ENCODE measurements around the gene C5orf52.
A peak's percentile ranks its signal among the peaks of the same experiment; 100 is the strongest.
"Not testable (repeated sequence)": the region's sequence is repeated elsewhere in the genome, so short reads cannot be mapped to it uniquely, and the experiment has no call there.

Gene C5orf52

GRCh38 chr5:157670662-157671591 lies at the start of gene C5orf52:
TSS of gene C5orf52 (plus strand) at chr5:157671533. CDS start at chr5:157671615, 82 bp downstream.
- DNase-seq = peak; percentile 30

- DNase-seq = no peak
Measured at GRCh38 chr5:157624144-157624543, 47.2 kb upstream of the C5orf52 start.

GRCh38 chr5:157626831-157627230 lies 44.5 kb upstream of the C5orf52 start:
- DNase-seq = no peak

- DNase-seq = no peak
Measured at GRCh38 chr5:157630341-157630740, 41.0 kb upstream of the C5orf52 start.

- DNase-seq = no peak
Measured at GRCh38 chr5:157640406-157641066, 30.8 kb upstream of the C5orf52 start.

GRCh38 chr5:157648275-157648990 lies 22.9 kb upstream of the C5orf52 start:
- DNase-seq = no peak

GRCh38 chr5:157649101-157649500 lies 22.2 kb upstream of the C5orf52 start:
- DNase-seq = no peak

- DNase-seq = no peak
Measured at GRCh38 chr5:157650991-157651611, 20.2 kb upstream of the C5orf52 start.

GRCh38 chr5:157651623-157652376 lies 19.5 kb upstream of the C5orf52 start:
- DNase-seq = peak; percentile 88

- DNase-seq = no peak
Measured at GRCh38 chr5:157652377-157652692, 19.0 kb upstream of the C5orf52 start, which contains the start of gene SOX30. TSS of gene SOX30 (minus strand) at chr5:157652438. CDS start at chr5:157652078, 360 bp downstream.

GRCh38 chr5:157657516-157657915 lies 13.8 kb upstream of the C5orf52 start:
- DNase-seq = no peak

- no peak for DNase-seq
Measured at GRCh38 chr5:157658893-157659292, 12.4 kb upstream of the C5orf52 start.

- DNase-seq = no peak
Measured at GRCh38 chr5:157659868-157660660, 11.3 kb upstream of the C5orf52 start.

- no peak for DNase-seq
Measured at GRCh38 chr5:157665467-157666070, 5.8 kb upstream of the C5orf52 start.

- DNase-seq = no peak
Measured at GRCh38 chr5:157668356-157668755, 3.0 kb upstream of the C5orf52 start.

GRCh38 chr5:157669701-157670097 lies 1.6 kb upstream of the C5orf52 start:
- DNase-seq = no peak

- no peak for DNase-seq
Measured at GRCh38 chr5:157671592-157672330, 428 bp downstream of the C5orf52 start.

GRCh38 chr5:157672976-157673375 lies 1.6 kb downstream of the C5orf52 start:
- no peak for DNase-seq

GRCh38 chr5:157674351-157674750 lies 3.0 kb downstream of the C5orf52 start:
- DNase-seq = not testable (repeated sequence)

GRCh38 chr5:157677931-157678330 lies 6.6 kb downstream of the C5orf52 start:
- no peak for DNase-seq

All from activated CD4-positive, alpha-beta T cell treated with anti-CD3 and anti-CD28 coated beads, Interleukin-10, Interleukin-2, amounts not matched to agents 100 ng/mL and 50 ng/mL, durations not matched to agents 16 hours and 8 hours (primary cell).